Mesothelial cell of epicardium (in vitro differentiated cells): ENCODE measurements around the gene CLCN7. TPM values are rescaled to one million over a fixed set of nuclear protein-coding genes. Genes with fewer than 3 reads are reported as not detected.

Experiments used
- DNase-seq, 2 experiments: peaks; one replicate each; pipeline ENCODE4 v3.0.0; 2021; ENCODE audit warnings: low spot score in 2 of 2; ENCODE audit not compliant: unreplicated experiment in 2 of 2
- H3K27ac Mint-ChIP-seq: 2 replicates; pipeline ENCODE4 v1.8.0; 2021; ENCODE audit warnings: mixed read lengths
- H3K27me3 Mint-ChIP-seq: 2 replicates; pipeline ENCODE4 v1.8.0; 2021; ENCODE audit warnings: low read depth, mixed read lengths
- H3K36me3 Mint-ChIP-seq: 2 replicates; pipeline ENCODE4 v1.8.0; 2021; ENCODE audit warnings: mixed read lengths
- H3K4me1 Mint-ChIP-seq: 2 replicates; pipeline ENCODE4 v1.8.0; 2021; ENCODE audit warnings: mixed read lengths
- H3K4me3 Mint-ChIP-seq: 2 replicates; pipeline ENCODE4 v1.8.0; 2021; ENCODE audit warnings: mild to moderate bottlenecking, moderate library complexity, mixed read lengths
- H3K9me3 Mint-ChIP-seq: 2 replicates; pipeline ENCODE4 v1.8.0; 2021; ENCODE audit warnings: mixed read lengths
- total RNA-seq: library from RNA; stranded (reverse); gene quantifications from 3 replicates; pipeline ENCODE4 v1.2.1, GENCODE V29; 2021
- TF ChIP-seq, protein P1 (sequence below): fragments of 200-600 bp; sonication (generic); IDR thresholded peaks from one replicate; pipeline ENCODE4 v1.5.0; 2021; ENCODE audit warnings: antibody characterized with exemption; ENCODE audit not compliant: unreplicated experiment

CLCN7 gene
- total RNA-seq, 1 donor from 2014 or later = 94.6 TPM

DNA sequence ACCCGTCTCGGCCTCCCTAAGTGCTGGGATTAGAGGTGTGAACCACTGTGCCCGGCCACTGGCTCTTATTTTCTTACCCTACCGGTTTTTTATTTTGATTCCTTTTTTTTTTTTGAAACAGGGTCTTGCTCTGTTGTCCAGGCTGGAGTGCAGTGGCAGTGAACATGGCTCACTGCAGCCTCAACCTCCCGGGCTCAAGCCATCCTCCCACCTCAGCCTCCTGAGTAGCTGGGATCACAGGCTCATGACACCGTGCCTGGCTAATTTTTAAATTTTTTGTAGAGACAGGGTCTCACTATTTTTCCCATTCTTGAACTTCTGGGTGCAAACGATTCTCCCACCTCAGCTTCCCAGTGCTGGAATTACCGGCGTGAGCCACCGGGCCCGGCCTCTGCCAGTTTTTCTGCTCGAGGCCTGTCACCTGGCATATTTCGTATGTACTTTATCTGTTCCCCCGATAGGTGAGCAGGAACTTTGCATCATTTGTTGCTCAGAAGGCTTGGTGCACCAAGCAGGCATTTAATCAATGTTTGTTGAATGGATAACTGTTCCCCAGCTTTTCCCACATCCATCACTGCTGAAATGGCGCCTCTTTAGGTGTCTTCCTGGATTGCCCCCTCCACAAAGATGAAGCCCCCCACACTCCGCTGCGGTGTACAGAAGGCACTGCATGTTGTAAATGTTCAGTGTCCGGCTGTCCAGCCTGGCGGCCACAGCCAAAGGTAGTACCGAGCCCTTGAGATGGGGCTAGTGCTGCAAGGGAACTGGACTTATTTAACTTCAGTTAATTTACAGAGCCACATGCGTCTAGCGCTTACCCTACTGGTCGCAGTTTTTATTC is 17.5 kb upstream of the CLCN7 start:
- Mint-ChIP-seq H3K36me3 (no peaks in the 10 kb centered on the region), H3K27me3 (no peaks in the 10 kb centered on the region), H3K27ac (peak overlapping the region; percentile 93), H3K9me3 (no peaks in the 10 kb centered on the region), H3K4me3 (peak overlapping the region; percentile 85), H3K4me1 (peaks cover 13% of the 10 kb centered on the region)
- TF ChIP-seq, protein P1, sequence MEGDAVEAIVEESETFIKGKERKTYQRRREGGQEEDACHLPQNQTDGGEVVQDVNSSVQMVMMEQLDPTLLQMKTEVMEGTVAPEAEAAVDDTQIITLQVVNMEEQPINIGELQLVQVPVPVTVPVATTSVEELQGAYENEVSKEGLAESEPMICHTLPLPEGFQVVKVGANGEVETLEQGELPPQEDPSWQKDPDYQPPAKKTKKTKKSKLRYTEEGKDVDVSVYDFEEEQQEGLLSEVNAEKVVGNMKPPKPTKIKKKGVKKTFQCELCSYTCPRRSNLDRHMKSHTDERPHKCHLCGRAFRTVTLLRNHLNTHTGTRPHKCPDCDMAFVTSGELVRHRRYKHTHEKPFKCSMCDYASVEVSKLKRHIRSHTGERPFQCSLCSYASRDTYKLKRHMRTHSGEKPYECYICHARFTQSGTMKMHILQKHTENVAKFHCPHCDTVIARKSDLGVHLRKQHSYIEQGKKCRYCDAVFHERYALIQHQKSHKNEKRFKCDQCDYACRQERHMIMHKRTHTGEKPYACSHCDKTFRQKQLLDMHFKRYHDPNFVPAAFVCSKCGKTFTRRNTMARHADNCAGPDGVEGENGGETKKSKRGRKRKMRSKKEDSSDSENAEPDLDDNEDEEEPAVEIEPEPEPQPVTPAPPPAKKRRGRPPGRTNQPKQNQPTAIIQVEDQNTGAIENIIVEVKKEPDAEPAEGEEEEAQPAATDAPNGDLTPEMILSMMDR = no peak
- no peak for DNase-seq

DNA sequence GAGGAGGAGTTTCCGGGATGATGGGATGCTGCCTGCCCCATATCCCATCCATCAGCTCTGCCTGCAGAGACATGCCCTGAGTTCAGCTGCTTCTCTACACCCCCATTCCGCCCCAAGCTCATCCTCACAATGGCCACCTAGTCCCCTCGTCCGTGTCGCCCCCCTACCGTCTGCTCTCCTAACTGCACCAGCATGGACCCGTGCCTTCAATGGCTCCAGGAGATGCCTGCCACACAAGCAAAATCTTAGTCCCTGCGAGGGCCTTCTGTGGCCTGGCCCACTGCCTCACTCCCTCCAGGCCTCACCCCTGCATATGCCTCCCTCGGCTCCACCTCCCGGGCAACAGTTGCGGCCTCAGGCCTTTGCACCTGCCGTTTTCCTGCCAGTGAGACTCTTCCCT is 16.5 kb upstream of the CLCN7 start:
- no peak overlapping the region for H3K27ac Mint-ChIP-seq
- H3K36me3 Mint-ChIP-seq = no peaks in the 10 kb centered on the region
- H3K4me3 Mint-ChIP-seq = no peak overlapping the region
- TF ChIP-seq, protein P1 = no peak
- DNase-seq = no peak
- peaks cover 13% of the 10 kb centered on the region for H3K4me1 Mint-ChIP-seq
- H3K27me3 Mint-ChIP-seq = no peaks in the 10 kb centered on the region
- no peaks in the 10 kb centered on the region for H3K9me3 Mint-ChIP-seq

DNA sequence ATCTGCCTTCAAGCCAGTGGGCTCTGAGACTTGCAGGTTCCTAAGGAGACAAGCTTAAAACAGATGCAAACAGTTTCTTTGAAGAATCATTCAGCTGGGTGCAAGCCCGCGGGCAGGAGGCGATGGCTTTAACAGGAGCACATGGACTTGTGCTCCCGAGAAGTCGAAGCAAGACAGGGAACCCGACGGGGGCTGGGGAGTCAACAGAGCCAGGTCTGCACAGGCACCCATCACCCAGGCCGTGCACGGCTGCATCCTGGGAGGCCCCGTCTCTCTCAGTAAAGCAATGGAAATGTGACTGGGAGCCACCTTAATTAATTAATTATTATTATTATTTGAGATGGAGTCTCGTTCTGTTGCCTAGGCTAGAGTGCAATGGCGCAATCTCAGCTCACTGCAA is 14.2 kb upstream of the CLCN7 start:
- no peak overlapping the region for H3K27ac Mint-ChIP-seq
- peaks cover 9% of the 10 kb centered on the region for H3K4me1 Mint-ChIP-seq
- peaks cover 5% of the 10 kb centered on the region for H3K27me3 Mint-ChIP-seq
- TF ChIP-seq, protein P1 = no peak
- H3K9me3 Mint-ChIP-seq = no peaks in the 10 kb centered on the region
- no peak overlapping the region for H3K4me3 Mint-ChIP-seq
- DNase-seq = no peak
- no peaks in the 10 kb centered on the region for H3K36me3 Mint-ChIP-seq

DNA sequence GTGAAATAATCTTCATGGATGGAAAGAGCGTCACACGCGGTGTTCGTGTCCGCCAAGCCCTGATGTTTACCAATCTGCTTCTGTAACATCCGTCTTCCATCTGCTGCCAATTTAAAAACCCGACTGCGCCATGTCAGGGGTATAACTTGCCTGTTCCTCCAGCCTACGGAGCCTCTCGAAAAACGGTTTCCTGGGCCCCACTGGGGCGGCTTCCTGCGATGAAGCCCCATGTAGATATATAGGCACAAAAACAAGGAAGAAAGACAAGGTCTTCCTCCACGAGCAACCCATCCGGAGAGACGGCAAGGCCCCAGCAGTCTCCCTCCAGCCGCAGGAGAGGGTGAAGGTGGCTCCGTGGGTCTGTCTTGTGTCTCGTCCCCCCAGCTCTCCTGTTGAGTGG is 13.8 kb upstream of the CLCN7 start, which contains the start of gene PTX4:
Gene PTX4, minus strand, starts transcription at position 326 of the 400 bp plus-strand sequence. Its CDS starts 35 bp downstream, at position 291.
- TF ChIP-seq, protein P1 = no peak
- Mint-ChIP-seq H3K4me3 (no peak within 1 kb of the TSS), H3K36me3 (no peaks in the 10 kb centered on the region), H3K9me3 (no peaks in the 10 kb centered on the region), H3K4me1 (peaks cover 7% of the 10 kb centered on the region), H3K27ac (no peak within 1 kb of the TSS), H3K27me3 (peaks cover 8% of the 10 kb centered on the region)
- no peak for DNase-seq

DNA sequence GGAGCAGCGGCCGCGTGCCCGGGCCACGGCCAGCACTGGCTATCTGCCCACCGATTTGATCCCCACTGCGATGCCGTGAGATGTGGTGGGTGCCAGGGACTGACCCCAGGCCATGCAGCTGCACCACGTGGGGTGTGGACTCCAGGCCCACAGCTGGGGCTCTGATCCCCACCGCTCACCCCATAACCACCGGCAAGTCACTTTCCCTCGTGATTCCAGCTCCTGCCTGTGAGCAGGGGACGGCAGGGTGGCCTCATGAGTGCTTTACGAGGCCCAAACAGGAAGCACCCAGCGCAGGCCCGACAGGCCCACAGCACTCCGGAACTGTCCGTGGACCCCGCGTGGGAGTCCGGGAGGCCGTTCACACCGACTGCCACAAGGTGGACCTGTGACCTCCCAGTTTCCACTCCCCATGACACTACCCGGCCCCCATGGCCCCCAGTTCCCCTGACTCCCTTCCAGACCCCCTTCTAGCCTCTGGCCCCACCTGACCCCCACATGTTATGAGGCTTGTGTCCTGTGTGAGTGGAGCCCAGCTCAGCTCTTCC is 13.3 kb upstream of the CLCN7 start:
- Mint-ChIP-seq H3K4me3 (no peak overlapping the region), H3K4me1 (peaks cover 7% of the 10 kb centered on the region), H3K27me3 (peaks cover 9% of the 10 kb centered on the region), H3K27ac (no peak overlapping the region), H3K36me3 (no peaks in the 10 kb centered on the region), H3K9me3 (no peaks in the 10 kb centered on the region)
- TF ChIP-seq, protein P1 = no peak
- no peak for DNase-seq
